ENCODE results near the gene LMAN2.
"Not testable (repeated sequence)": the region's sequence is repeated elsewhere in the genome, so short reads cannot be mapped to it uniquely, and the experiment has no call there.

The LMAN2 gene

DNA sequence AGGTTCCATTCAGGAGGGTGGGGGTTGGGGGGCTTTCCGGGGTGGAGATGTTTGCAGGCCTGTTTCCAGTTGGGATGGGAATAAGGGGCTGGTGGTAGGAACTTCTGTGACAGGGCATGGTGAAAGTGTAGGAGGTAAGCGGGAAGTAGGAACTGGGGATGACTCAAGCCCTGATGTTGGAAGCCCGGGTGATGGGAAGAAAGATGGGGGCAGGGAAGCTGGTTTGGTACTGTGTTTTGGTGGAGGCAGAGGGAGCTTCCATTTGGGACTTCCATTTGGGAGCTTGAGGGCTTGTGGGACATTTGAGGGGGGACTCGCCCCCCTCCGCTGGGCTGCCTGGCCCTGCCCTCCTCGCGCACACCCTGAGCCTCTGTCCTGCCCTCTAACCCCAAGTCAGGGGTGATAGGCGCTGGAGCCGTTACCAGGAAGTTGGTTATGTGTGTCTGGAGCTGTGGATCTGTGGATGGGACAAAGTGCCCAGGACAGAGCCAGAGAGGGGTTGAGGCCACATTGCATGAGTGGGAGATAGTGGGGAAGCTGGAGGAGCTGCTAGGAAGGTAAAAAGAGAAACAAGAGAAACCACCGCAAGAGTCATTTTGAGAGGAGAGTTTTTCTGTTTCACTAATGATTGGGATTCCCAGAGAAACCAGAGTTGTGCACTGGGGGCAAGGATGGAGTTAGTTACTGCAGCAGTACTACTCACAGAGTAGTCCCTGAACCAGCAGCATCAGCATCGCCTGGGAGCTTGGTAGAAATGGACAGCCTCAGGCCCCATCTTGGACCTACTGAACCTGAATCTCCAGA, 12.9 kb upstream of the LMAN2 start:
- DNase-seq (ENCODE audit: low spot score), result no peak

DNA sequence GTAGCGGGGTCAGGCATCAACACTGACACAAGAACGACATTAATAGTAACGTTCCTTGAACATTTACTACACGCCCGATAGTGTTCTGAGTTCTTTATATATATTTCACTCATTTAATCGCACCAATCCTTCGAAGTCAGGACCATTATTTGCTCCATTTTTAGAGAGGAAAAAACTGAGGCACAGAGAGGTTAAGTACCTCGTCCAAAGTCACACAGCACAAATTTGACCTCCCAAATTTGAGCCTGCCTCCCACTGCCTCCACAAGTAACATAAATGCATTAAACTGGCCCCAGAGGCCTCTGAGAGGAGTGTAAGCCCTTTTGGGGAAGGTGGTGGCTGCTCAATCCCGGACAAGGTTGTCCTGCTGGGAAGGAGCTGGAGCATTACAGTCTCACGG, 12.1 kb upstream of the LMAN2 start:
- DNase-seq (ENCODE audit: low spot score), result no peak

DNA sequence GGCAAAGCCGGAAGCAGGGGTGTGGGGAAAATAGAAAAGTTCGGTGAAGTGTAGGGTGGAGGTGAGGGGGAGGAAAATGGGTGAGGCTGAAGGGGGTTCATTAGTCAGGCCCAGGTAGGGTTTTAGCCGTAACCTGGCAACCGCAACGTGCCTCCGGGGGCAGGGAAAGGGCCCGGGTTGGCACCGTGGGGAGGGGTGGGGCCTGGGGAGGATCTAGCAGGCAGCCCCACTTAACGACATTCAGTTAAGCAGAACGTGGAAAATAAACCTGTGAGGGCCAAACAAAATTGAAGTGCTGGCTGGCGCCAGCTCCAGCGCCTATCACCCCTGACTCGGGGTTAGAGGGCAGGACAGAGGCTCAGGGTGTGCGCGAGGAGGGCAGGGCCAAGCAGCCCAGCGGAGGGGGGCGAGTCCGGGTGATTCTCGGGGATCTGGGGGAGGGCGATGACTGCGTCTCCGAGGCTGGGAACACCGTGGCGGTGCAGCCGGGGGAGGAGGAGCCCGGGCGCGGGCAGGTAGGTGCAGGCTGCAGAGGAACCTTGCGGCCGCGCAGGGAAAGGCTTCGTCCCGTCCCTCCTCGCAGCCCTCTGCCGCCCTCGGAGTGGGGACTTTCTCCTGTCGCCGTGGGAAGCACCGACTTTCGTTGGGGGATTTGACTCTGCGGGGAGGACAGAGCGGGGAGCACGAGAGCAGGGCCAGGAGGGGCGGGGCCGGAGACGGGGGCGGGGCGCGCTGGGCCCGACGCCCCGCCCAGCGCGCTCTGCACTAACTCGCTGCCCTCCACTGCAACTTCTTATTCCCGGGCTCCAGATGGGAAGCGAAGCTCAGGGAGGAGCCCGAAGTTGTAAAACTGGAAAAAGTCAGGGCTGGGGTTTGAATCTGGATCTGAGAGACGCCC, 11.4 kb upstream of the LMAN2 start:
- no peak for DNase-seq (ENCODE audit: low spot score)

DNA sequence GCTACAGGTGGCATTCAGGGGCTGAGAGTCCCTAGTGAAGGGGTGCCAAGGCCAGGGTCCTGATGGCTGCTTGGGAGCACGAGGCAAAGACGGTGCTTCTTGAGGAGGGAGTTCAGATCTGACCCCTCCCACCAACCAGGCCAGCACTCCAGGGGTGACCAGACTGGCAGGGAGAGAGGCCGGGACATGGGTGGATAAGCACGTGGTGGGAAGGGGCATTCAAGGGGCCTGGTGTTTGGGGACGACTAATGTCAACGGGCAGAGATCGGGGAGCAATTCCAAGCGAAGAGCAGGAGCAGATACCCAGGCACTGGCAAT, 10.8 kb upstream of the LMAN2 start:
- no peak for DNase-seq (ENCODE audit: low spot score)

DNA sequence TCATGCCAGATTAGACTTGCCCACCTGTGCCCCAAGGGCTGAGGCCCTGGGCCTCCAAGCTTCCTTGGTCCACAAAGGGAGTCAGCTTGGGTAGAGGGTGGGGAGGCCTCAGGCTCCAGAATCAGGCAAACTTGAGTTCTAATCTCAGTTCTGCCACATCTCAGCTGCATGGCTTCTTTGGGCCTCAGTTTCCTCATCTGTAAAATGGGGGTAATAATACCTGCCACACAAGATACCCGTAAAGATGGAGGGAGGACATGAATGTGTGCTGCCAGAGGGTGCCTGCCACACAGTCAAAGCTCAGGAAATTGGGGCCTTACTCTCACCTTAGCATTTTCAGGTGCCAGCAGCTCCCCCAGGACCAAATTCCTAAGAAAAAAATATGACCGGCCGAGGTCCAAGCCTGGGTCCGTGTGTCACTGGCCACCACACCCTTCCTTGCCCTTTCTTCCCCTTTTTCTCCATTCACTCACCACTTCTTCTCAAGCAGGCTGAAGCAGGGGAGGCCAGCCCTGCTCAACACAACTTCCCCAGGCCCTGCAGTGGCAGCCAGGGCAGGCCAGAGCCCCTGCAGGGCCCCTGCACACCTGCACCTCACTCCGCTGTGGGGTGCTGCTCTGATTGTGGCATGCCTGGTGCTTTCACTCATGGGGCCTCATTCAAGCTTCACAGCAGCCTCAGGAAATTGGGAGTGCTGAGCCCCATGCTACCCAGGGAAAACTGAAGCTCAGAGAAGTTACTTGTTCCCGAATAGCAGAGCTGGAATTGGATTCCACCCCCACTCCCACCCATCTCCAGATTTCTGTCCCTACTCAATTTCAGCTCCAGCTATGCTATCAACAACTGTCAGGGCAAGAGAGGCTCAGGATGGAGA, 10.2 kb upstream of the LMAN2 start:
- no peak for DNase-seq (ENCODE audit: low spot score)

DNA sequence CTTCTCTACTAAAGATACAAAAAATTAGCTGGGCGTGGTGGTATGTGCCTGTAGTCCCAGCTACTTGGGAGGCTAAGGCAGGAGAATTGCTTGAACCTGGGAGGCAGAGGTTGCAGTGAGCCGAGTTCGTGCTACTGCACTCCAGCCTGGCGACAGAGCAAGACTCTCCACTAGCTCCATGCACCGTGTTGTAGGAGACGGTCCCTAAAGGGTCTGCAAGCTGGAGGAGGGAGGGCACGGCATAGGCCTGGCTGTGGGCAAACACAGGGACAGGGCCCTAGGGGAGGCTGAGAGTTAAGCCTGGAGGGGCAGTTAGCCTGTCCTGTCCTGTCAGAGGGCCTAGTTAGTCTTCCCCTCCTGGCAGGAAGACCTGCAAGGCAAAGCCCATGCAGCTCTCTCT, 9.3 kb upstream of the LMAN2 start:
- DNase-seq (ENCODE audit: low spot score), result not testable (repeated sequence)

DNA sequence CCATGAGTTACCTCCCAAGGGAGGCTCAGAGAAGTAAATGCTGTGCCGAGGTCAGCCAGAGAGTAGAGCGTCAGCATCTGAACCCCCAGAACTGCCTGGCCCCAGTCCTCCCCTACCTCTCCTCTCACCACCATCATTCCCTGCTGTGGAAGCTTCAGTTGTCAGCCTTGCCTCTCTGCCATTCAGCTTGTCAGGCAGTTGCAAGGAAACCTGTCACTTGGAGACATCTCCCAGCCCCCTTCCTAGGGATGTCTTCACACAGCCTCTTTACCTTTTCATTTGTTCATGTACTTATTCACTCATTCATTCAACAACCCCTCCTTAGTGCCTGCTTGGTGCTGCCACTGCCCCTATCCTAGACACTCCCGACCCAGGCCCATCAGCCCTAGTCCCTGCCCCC, 8.4 kb upstream of the LMAN2 start:
- DNase-seq (ENCODE audit: low spot score), result no peak

DNA sequence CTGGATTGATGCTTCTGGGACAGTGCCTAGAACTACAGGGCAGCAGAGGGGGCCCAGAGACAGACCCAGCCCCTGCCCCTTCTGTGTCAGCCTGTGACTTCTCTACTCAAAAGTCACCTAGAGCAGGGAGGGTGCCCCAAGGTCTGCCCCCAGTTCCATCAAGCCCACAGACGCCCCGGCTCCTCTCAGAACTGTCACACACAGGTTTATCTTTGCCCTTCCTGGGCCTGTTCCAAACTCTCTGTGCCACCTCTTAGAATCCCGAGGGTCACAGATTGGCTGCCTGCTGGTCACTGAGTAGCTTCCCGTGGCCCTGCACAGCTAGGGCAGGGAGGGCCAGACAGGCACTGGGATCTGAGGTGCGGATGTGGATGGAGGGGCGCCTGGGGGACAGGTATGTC, 8.0 kb upstream of the LMAN2 start:
- no peak for DNase-seq (ENCODE audit: low spot score)

DNA sequence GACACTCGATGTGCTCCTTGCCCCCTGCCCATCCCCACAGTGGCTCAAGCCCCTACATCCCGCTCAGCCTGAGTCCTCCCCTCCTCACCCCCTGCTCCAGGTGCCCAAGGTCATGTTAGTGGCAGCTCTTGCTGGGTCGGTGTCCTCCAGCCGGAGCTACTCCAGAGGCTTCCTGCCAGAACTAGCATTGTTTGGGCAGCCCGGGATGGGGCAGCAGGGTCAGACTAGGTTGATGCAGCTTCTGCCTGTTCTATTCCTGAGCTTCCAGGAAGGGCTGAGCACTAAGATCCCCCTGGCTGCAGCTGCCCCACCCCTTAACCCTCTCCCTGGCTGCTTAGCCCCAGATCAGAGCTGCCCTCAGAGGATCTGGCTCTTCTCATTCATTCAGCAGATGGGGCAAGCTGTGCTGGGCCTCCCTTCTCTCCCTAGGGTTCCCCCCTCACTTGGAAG, 6.9 kb upstream of the LMAN2 start:
- no peak for DNase-seq (ENCODE audit: low spot score)

DNA sequence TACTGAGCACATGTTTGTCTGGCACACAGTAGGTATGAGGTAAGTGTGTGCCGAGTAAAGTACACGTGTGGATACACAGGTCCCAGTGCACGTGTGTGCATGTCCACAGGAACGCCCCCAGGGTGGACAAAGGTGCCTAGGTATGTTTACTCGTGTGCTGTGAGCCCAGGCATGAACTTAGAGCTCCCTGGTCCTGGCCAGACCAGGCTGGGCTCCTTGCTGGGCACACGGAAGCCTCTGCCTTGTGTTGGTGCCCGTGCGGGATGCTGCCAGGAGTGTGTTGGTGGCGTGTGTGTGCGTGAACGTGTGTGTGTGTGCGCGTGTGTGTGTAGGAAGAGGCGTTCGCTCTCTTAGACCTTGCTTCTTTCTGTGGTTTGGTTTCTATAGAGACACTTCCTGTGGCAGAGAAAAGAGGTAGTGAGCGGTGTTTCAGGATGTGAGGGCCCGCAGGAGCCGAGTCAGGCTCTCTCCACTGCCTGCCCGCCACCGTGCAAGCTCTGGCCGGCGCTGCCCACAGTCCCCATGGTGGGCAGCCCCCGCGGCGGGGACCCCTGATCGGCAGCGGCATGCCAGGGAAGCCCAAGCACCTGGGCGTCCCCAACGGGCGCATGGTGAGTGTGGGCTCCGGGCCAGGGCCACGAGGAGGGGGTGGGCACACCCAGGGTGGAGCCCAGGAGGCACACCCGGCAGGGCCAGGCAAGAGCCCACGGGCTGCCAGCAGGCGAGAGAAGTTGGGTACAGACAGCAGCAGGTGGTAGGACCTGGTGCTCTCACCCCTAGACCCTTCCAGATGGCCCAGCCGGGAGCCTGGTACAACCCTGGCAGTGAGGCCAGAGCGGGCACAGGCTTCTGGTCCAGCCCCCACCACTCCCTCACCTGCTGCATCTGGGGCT, 6.2 kb upstream of the LMAN2 start, which contains the start of gene RGS14:
RGS14 (plus strand) TSS at position 466 of the 893 bp plus-strand sequence; CDS start at position 567, 101 bp downstream.
- DNase-seq (ENCODE audit: low spot score), result no peak

DNA sequence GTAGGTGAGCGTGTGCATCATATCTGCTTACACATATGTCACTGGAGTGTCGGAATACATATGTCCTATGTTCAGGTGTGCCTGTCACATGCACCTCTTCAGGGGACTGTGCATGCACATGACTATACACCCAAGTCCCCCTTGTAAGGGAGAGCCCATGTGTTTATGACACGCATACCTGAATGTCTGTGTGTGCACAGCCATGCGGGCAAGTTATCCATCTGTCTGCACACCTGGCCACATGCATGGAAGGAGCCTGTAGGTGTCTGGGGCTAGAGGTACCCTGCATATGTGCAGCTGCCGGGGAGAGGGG, 5.6 kb upstream of the LMAN2 start:
- no peak for DNase-seq (ENCODE audit: low spot score)

DNA sequence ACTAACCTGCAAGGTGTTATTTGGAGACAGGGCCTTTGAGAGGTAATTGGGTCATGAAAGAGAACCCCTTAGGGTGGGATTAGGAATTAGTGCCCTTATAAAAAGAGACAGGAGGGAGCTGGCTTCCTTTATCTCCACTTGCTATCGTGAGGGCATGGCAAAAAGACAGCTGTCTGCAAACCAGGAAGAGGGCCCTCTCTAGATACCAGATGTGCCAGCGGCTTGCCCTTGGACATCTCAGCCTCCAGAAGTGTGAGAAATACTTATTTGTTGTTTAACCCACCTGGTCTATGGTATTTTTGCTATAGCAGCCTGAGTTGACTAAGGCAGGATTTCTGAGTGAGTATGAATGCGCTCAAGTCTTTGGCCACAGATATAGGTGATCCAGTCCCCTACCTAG, 5.3 kb upstream of the LMAN2 start:
- DNase-seq (ENCODE audit: low spot score), result no peak

DNA sequence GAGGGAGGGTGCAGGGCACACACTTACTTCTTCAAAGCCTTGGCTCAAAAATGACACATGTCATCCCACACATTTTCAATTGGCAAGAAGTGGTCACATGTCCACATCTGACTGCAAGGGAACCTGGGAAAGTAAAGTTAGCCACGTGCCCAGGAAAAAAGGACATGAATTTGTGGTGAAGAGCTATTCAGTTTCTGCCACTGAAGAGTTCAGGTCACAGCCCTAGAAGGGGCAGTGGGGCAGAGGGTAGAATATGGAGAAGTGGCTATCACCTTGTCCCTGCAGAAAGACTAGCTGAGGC, 4.3 kb upstream of the LMAN2 start:
- no peak for DNase-seq (ENCODE audit: low spot score)

DNA sequence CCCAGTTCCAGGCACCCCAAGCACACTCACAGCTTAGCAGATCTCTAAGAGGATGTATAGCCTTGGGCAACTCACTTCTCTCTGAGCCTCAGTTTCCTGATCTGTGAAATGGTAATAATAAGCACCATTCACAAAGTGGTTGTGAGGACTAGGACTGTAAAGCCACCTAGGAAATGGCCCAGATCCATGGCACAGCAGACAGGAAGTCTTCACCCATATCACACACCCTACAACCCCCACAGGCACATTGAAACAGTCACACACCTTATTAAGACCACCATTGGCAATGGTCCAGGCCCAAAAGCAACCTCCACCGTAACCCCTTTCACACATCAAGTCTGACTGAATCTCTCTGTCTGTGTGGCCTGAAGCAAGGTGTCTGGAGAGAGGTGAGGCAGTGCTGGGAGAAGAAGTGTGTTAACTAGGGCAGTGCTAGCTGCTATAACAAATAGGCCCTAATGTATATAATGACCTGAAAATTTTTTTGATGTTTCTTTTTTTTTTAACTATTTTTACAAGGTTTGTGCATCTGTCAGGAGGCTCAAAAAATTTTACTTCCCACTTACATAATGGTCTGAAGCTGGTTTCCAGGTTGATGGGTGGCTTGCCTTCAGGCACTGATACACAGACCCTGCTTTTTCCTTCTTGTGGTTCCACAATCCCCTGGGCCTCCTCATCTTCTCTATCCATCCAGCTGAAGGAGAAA, 3.8 kb upstream of the LMAN2 start:
- no peak for DNase-seq (ENCODE audit: low spot score)

DNA sequence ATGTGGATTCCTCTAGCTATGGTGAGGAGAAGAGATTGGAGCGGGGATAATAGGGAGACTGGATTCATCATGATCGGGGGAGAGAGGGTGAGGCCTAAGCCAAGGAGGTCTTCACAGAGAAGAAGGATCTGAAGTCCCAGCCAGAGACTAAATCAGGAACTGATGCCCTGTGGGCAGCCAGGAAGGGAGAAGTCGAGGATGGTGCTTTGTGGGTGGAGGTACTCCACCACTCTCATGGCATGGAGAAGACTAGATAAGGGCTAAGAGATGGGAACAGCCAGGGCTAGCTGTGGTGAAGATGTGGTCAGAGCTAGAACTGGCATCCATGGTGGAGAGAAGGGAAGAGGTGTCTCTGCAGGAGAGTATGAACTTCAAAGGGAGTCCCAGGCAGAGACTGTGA, 3.2 kb upstream of the LMAN2 start:
- DNase-seq (ENCODE audit: low spot score), result no peak

DNA sequence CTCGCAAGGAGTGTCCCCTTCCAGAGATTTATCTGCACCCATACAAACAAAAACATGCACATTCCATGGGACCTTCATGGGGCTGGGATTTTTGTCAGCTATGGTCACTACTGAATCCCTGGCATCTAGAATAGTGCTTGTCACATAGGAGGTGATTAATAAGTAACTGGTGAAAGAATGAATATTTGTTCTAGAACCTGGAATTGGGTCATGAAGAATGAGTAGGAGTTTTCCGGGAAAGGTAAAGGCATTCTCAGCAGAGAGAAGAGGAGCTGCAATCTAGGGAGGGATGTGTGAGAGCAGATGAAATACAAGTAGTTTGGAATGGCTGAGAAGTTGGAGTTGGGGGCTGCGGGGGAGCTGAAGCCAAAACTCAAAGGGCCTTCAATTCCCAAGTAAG, 2.8 kb upstream of the LMAN2 start:
- no peak for DNase-seq (ENCODE audit: low spot score)

DNA sequence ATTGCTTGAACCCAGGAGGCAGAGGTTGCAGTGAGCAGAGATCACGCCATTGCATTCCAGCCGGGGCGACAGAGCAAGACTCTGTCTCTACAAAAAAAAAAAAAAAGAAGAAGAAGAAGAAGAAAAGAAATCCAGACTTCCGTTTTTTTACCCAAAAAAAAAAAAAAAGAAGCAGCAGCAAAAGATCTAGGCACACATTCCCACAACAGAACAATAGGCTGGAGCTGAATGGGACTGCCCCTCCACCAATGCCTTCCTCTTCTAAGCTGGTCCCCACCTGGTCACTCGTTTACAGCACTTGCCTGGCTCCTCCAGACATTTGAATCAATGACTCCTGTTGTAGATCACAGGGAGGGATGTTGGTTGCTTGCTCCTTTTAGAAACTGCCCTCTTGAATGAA, 1.6 kb upstream of the LMAN2 start:
- DNase-seq (ENCODE audit: low spot score), result no peak

DNA sequence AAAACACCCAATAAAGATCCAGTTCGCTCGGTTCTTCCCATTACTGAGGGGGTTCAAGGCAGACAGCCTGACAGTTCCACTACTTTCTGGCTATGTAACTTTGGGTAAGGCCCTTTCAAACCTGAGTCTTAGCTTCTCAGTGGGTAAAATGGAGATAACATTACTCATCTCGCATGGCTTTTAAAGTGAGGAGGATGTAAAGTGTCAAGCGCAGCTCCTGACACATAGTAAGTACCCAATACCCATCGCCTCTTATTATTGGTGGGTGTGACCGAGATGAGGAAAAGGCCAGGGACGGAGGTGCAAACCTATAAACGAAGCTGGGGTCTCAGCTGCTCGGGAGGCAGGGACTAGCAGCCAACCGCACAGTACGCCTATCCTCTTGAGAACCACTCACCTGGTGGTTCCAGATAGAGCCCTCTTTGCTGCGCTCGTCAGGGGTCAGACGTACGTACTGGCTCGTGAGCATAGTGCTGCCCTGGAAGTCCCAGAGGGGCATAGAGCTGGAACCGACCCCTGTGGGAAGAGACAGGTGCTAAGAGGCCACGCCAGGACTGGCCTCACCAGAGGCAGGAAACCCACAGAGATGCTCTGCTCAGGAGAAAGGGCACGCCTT, 584 bp downstream of the LMAN2 start:
- DNase-seq (ENCODE audit: low spot score), result no peak

DNA sequence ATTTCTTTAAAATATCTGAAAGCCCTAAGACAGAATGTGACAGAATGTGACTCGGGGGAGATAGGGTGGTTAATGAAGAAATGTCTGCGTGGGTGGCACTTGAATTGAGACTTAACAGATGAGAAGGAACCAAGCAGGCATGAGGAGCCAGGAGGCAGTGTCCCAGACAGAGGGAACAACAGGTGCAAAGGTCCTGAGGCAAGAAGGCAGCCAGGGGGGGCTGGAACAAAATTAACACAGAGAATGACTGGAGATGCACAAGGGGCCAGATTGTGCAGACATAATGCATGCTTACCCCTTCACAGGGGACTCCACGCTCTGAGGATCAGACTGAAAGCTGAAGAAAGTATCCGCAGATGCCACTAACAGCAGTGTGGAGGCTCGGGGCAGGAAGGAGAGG, 1.7 kb downstream of the LMAN2 start:
- DNase-seq (ENCODE audit: low spot score), result no peak

DNA sequence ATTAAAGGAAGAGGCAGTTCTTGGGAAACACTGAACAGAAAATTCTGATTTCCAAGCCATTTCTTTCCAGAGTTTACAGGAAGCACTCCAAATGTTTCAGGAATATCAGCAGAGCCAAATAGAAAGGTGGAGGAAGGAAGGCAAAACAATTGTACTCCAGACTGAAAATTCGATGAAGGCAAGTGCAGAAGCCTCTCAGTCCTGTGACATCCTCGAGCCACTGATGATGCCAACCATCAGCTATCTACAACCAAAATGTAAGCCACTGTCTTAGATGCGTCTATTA, 2.2 kb downstream of the LMAN2 start:
- DNase-seq (ENCODE audit: low spot score), result no peak

DNA sequence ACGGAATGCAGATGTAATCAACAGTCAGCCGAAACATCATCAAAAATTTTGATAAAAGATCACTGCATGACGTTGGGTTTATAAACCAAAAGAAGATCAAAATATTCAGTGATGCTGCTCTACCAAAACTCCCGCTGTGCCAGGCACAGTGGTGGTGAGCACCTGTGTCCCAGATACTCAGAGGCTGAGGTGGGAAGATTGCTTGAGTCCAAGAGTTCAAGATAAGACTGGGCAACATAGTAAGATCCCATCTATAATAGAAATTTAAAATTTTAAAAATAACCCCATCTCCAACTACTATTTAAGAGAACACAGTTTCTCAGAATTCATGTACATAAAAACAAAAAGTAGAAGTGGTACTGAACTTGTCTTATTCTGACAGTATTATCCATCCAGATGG, 3.8 kb downstream of the LMAN2 start:
- no peak for DNase-seq (ENCODE audit: low spot score)
